Measurements from ENCODE around the gene TLE5. TPM values are rescaled to one million over a fixed set of nuclear protein-coding genes. Genes with fewer than 3 reads are reported as not detected.

The TLE5 gene
- total and polyA plus RNA-seq, 4 experiments from 2014 or later, result 572 to 943 (median 888) TPM

DNA sequence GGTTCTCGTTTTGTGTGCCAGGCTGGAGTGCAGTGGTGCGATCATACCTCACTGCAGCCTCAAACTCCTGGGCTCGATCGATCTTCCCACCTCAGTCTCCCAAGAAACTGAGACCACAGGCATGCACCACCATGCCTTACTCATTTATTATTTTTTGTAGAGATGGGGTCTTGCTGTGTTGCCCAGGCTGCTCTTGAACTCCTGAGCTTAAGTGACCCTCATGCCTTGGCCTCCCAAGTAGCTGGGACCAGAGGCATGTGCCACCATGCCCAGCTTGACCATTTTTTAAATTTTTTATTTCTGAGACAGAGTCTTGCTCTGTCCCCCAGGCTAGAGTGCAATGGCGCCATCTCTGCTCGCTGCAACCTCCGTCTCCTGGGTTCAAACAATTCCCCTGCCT is 21.7 kb upstream of the TLE5 start:
- intact Hi-C loops (cut with micrococcal nuclease), result no loop called here
- no peaks in the 10 kb centered on the region for H3K27me3 ChIP-seq (ENCODE audit: insufficient read depth, low read length)
- Mint-ChIP-seq H3K27me3 (no peaks in the 10 kb centered on the region), H3K4me1 (no peaks in the 10 kb centered on the region), H3K9me3 (no peaks in the 10 kb centered on the region), H3K27ac (peak overlapping the region in 1 of 7 donors; percentile 35), H3K4me3 (no peak overlapping the region), H3K36me3 (no peaks in the 10 kb centered on the region)
- no peaks in the 10 kb centered on the region for H3K36me3 ChIP-seq (ENCODE audit: insufficient read depth, low read length)
- no peak overlapping the region for H3K4me3 ChIP-seq (ENCODE audit: low read length in 2 of 2)
- ChIA-PET CTCF (ENCODE audit: partially characterized antibody) (interaction anchor here (0.6 to 3.4 kb wide), 2 partner anchors 8 to 20 kb away, joined by 3 to 10 read pairs; no protein-coding TSS in a partner anchor), POLR2A (ENCODE audit: partially characterized antibody) (no interaction called here)
- DNase-seq, result no peak
- H3K9me3 ChIP-seq (ENCODE audit: control insufficient read depth in 1 of 2, low read length in 2 of 2), result no peaks in the 10 kb centered on the region
- no peak overlapping the region for H3K27ac ChIP-seq (ENCODE audit: low read depth, low read length)
- no peaks in the 10 kb centered on the region for H3K4me1 ChIP-seq (ENCODE audit: insufficient read depth, low read length)

DNA sequence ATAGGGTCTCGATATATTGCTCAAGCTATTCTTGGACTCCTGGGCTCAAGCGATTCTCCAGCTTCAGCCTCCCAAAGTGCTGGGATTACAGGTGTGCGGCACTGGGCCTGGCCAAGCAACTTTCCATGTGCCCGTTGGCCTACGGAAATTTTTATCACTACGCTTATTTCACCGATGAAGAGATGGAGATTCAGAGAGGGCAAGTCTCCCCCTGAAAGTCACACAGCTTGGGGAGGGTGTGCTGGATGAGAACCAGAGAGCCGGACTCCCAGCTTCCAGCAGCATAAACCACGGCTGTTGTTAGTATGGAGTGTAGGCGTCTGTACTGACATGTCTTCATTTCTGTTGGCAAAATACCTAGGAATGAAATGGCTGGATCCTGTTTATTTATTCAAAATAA is 20.0 kb upstream of the TLE5 start:
- intact Hi-C loops (cut with micrococcal nuclease), result no loop called here
- ChIA-PET CTCF (ENCODE audit: partially characterized antibody) (interaction anchor here (0.6 to 3.4 kb wide), 4 partner anchors 21 to 132 kb away, joined by 3 to 10 read pairs (median 6); no protein-coding TSS in a partner anchor), POLR2A (ENCODE audit: partially characterized antibody) (no interaction called here)
- Mint-ChIP-seq H3K4me3 (no peak overlapping the region), H3K4me1 (no peaks in the 10 kb centered on the region), H3K27ac (peak overlapping the region in 1 of 7 donors; percentile 83), H3K27me3 (no peaks in the 10 kb centered on the region), H3K9me3 (no peaks in the 10 kb centered on the region), H3K36me3 (no peaks in the 10 kb centered on the region)
- Histone ChIP-seq H3K36me3 (ENCODE audit: insufficient read depth, low read length) (no peaks in the 10 kb centered on the region), H3K4me1 (ENCODE audit: insufficient read depth, low read length) (no peaks in the 10 kb centered on the region), H3K27me3 (ENCODE audit: insufficient read depth, low read length) (no peaks in the 10 kb centered on the region), H3K9me3 (ENCODE audit: control insufficient read depth in 1 of 2, low read length in 2 of 2) (no peaks in the 10 kb centered on the region), H3K4me3 (ENCODE audit: low read length in 2 of 2) (no peak overlapping the region), H3K27ac (ENCODE audit: low read depth, low read length) (no peak overlapping the region)
- no peak for DNase-seq

GRCh38 chr19:3080286-3080685 is 18.0 kb upstream of the TLE5 start:
- Histone ChIP-seq H3K9me3 (ENCODE audit: control insufficient read depth in 1 of 2, low read length in 2 of 2) (no peaks in the 10 kb centered on the region), H3K36me3 (ENCODE audit: insufficient read depth, low read length) (no peaks in the 10 kb centered on the region), H3K27ac (ENCODE audit: low read depth, low read length) (no peak overlapping the region), H3K27me3 (ENCODE audit: insufficient read depth, low read length) (no peaks in the 10 kb centered on the region), H3K4me1 (ENCODE audit: insufficient read depth, low read length) (peaks cover 7% of the 10 kb centered on the region), H3K4me3 (ENCODE audit: low read length in 2 of 2) (no peak overlapping the region)
- ChIA-PET CTCF (ENCODE audit: partially characterized antibody) (interaction anchor here (0.7 to 3.0 kb wide), 6 partner anchors 23 to 683 kb away, joined by 3 to 22 read pairs (median 5); no protein-coding TSS in a partner anchor), POLR2A (ENCODE audit: partially characterized antibody) (no interaction called here)
- Mint-ChIP-seq H3K27me3 (no peaks in the 10 kb centered on the region), H3K27ac (no peak overlapping the region), H3K9me3 (no peaks in the 10 kb centered on the region), H3K4me1 (peaks cover 0 to 9% (median 2%) of the 10 kb centered on the region in 4 donors), H3K4me3 (no peak overlapping the region), H3K36me3 (no peaks in the 10 kb centered on the region)
- no peak for DNase-seq
- intact Hi-C loops (cut with micrococcal nuclease), result no loop called here

GRCh38 chr19:3079578-3079977 is 17.3 kb upstream of the TLE5 start:
- H3K36me3 ChIP-seq (ENCODE audit: insufficient read depth, low read length), result no peaks in the 10 kb centered on the region
- no peaks in the 10 kb centered on the region for H3K36me3 Mint-ChIP-seq
- intact Hi-C loops (cut with micrococcal nuclease), result no loop called here
- H3K9me3 ChIP-seq (ENCODE audit: control insufficient read depth in 1 of 2, low read length in 2 of 2), result no peaks in the 10 kb centered on the region
- DNase-seq, result no peak
- ChIA-PET CTCF (ENCODE audit: partially characterized antibody) (interaction anchor here (3.0 kb wide), 1 partner anchor 24 kb away, joined by 22 read pairs; no protein-coding TSS in a partner anchor), POLR2A (ENCODE audit: partially characterized antibody) (no interaction called here)
- no peak overlapping the region for H3K4me3 Mint-ChIP-seq
- H3K27ac ChIP-seq (ENCODE audit: low read depth, low read length), result no peak overlapping the region
- no peaks in the 10 kb centered on the region for H3K27me3 Mint-ChIP-seq
- peaks cover 0 to 10% (median 2%) of the 10 kb centered on the region in 4 donors for H3K4me1 Mint-ChIP-seq
- peak overlapping the region in 1 of 7 donors; percentile 6 for H3K27ac Mint-ChIP-seq
- H3K9me3 Mint-ChIP-seq, result no peaks in the 10 kb centered on the region
- no peak overlapping the region for H3K4me3 ChIP-seq (ENCODE audit: low read length in 2 of 2)
- peaks cover 7% of the 10 kb centered on the region for H3K4me1 ChIP-seq (ENCODE audit: insufficient read depth, low read length)
- H3K27me3 ChIP-seq (ENCODE audit: insufficient read depth, low read length), result no peaks in the 10 kb centered on the region

DNA sequence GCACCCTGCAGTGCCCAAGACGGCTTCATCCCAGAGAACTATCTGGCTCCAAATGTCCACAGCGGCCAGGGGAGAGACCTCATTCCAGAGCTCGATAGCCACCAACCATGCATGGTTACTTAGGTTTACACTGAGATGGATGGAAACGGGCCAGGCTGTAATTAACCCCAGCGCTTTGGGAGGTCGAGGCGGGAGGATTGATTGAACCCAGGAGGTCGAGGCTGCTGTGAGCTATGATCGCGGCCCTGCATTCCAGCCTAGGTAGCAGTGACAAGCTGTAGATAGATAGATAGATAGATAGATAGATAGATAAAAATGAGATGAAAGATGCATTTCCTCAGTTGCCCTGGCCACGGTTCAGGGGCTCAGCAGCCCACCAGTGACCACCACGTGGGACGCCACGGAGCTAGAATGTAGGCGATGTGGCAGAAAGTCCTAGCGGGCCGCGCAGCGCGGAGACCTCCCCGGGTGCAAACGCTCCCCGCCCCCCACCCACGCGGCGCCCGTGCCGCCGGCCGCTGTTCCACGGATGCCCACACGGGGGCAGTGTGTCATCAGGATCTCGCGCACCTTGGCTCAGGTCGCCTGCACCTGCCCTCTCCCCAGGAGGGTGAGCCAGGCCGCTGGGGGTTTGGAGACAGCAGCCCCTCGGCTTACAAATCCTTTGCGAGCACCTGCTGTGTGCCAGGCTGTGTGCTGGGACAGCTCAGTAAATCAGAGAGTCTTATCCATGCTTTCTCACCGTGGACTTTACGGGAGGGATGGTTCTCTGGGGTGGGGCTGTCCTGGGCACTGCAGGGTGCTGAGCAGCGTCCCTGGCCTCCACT is 13.5 kb upstream of the TLE5 start:
- no peak overlapping the region for H3K27ac ChIP-seq (ENCODE audit: low read depth, low read length)
- no peak overlapping the region for H3K4me3 ChIP-seq (ENCODE audit: low read length in 2 of 2)
- intact Hi-C loops (cut with micrococcal nuclease), result loop anchor here (1.0 kb wide), 4 partner anchors 28 to 114 kb away; no protein-coding TSS in a partner anchor
- ChIA-PET POLR2A (ENCODE audit: partially characterized antibody) (interaction anchor here (1.3 to 2.1 kb wide), 4 partner anchors 9 to 49 kb away, joined by 3 to 10 read pairs (median 6); partner anchors contain the start of gene TLE5), CTCF (ENCODE audit: partially characterized antibody) (interaction anchor here (0.8 to 4.7 kb wide), 35 partner anchors 8 to 132 kb away, joined by 3 to 111 read pairs (median 5); no protein-coding TSS in a partner anchor)
- Mint-ChIP-seq H3K4me3 (peak overlapping the region in 2 of 8 donors; percentile 41 to 58), H3K27ac (peak overlapping the region in 2 of 7 donors; percentile 43 to 68), H3K9me3 (no peaks in the 10 kb centered on the region), H3K27me3 (no peaks in the 10 kb centered on the region), H3K36me3 (no peaks in the 10 kb centered on the region), H3K4me1 (peaks cover 0 to 10% (median 3%) of the 10 kb centered on the region in 4 donors)
- DNase-seq, result peak; percentile 65 to 76 (median 66)
- H3K9me3 ChIP-seq (ENCODE audit: control insufficient read depth in 1 of 2, low read length in 2 of 2), result no peaks in the 10 kb centered on the region
- H3K27me3 ChIP-seq (ENCODE audit: insufficient read depth, low read length), result no peaks in the 10 kb centered on the region
- no peaks in the 10 kb centered on the region for H3K36me3 ChIP-seq (ENCODE audit: insufficient read depth, low read length)
- peaks cover 7% of the 10 kb centered on the region for H3K4me1 ChIP-seq (ENCODE audit: insufficient read depth, low read length)

DNA sequence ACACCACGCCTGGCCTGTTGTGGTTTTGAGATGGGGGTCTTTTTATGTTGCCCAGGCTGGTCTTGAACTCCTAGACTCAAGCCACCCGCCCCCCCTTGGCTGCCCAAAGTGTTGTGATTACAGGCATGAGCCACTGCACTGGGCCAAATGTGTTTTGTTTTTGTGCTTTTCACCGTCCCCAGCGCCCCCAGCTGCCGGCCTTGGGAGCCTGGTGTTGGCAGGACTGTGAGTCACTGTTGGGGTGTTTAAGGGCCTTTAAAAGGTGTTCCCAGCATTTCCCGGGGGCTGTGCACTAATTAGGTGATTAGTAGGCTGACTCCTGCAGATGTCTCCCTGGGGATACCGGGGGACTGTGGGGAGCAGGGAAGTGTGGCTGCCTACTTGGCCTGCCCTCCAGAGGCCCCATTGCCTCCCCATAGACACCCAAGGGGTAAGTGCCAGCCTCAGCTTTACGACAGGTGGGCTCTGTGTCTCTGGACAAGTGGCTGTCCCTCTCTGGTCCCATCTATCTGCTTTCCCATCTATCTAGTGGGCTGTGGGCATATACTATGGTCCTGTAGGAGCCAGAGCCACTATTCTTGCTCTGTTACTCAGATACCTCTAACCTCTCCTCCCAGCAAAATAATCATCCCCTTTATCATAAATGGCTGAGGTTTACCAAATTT is 11.8 kb upstream of the TLE5 start:
- intact Hi-C loops (cut with micrococcal nuclease), result no loop called here
- no peak overlapping the region for H3K4me3 Mint-ChIP-seq
- peaks cover 0 to 10% (median 5%) of the 10 kb centered on the region in 4 donors for H3K4me1 Mint-ChIP-seq
- H3K36me3 ChIP-seq (ENCODE audit: insufficient read depth, low read length), result no peaks in the 10 kb centered on the region
- H3K27ac Mint-ChIP-seq, result no peak overlapping the region
- H3K4me3 ChIP-seq (ENCODE audit: low read length in 2 of 2), result no peak overlapping the region
- ChIA-PET POLR2A (ENCODE audit: partially characterized antibody) (no interaction called here), CTCF (ENCODE audit: partially characterized antibody) (interaction anchor here (1.1 to 4.7 kb wide), 4 partner anchors 32 to 119 kb away, joined by 3 to 111 read pairs (median 6); no protein-coding TSS in a partner anchor)
- DNase-seq, result no peak
- H3K27me3 Mint-ChIP-seq, result no peaks in the 10 kb centered on the region
- H3K9me3 ChIP-seq (ENCODE audit: control insufficient read depth in 1 of 2, low read length in 2 of 2), result no peaks in the 10 kb centered on the region
- no peak overlapping the region for H3K27ac ChIP-seq (ENCODE audit: low read depth, low read length)
- H3K36me3 Mint-ChIP-seq, result no peaks in the 10 kb centered on the region
- peaks cover 7% of the 10 kb centered on the region for H3K4me1 ChIP-seq (ENCODE audit: insufficient read depth, low read length)
- no peaks in the 10 kb centered on the region for H3K9me3 Mint-ChIP-seq
- H3K27me3 ChIP-seq (ENCODE audit: insufficient read depth, low read length), result no peaks in the 10 kb centered on the region

DNA sequence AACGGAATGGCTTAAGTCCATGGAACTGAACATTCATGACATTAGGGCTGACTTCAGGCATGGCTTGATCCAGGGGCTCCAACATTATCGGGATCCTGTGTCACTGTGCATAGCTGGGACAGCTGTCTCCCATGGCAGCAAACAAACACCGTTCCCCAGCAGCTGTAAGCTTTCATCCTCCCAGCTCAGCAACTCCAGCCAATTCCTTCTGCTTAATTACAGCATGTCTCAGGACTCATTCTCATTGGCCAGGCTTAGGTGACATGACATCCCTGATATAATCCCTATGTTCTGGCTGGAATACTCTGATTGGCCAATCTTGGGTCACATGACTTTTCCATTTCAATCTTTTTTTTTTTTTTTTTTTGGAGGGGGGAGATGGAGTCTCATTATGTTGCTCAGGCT is 10.9 kb upstream of the TLE5 start:
- peaks cover 0 to 10% (median 5%) of the 10 kb centered on the region in 4 donors for H3K4me1 Mint-ChIP-seq
- no peaks in the 10 kb centered on the region for H3K9me3 Mint-ChIP-seq
- no peaks in the 10 kb centered on the region for H3K27me3 Mint-ChIP-seq
- H3K27ac ChIP-seq (ENCODE audit: low read depth, low read length), result no peak overlapping the region
- no peaks in the 10 kb centered on the region for H3K27me3 ChIP-seq (ENCODE audit: insufficient read depth, low read length)
- no peaks in the 10 kb centered on the region for H3K36me3 ChIP-seq (ENCODE audit: insufficient read depth, low read length)
- CTCF ChIA-PET (ENCODE audit: partially characterized antibody), result interaction anchor here (0.9 to 1.6 kb wide), 3 partner anchors 30 to 34 kb away, joined by 6 to 7 read pairs (median 7); no protein-coding TSS in a partner anchor
- H3K36me3 Mint-ChIP-seq, result no peaks in the 10 kb centered on the region
- DNase-seq, result no peak
- intact Hi-C loops (cut with micrococcal nuclease), result no loop called here
- POLR2A ChIA-PET (ENCODE audit: partially characterized antibody), result no interaction called here
- H3K9me3 ChIP-seq (ENCODE audit: control insufficient read depth in 1 of 2, low read length in 2 of 2), result no peaks in the 10 kb centered on the region
- no peak overlapping the region for H3K27ac Mint-ChIP-seq
- H3K4me3 Mint-ChIP-seq, result no peak overlapping the region
- peaks cover 7% of the 10 kb centered on the region for H3K4me1 ChIP-seq (ENCODE audit: insufficient read depth, low read length)
- H3K4me3 ChIP-seq (ENCODE audit: low read length in 2 of 2), result no peak overlapping the region

All from CD4-positive, alpha-beta memory T cell (primary cell).